Measurements from ENCODE around the gene GP5.

GP5 gene

GRCh38 chr3:194374935-194375334, 24.1 kb downstream of the GP5 start:
- no peak for DNase-seq

- no peak for DNase-seq
Observed at GRCh38 chr3:194373899-194374298, 25.2 kb downstream of the GP5 start.

- no peak for DNase-seq
Observed at GRCh38 chr3:194373028-194373427, 26.0 kb downstream of the GP5 start.

- no peak for DNase-seq
Observed at GRCh38 chr3:194370753-194371152, 28.3 kb downstream of the GP5 start.

GRCh38 chr3:194369522-194370279, 29.4 kb downstream of the GP5 start, which contains the start of gene LRRC15:
TSS of gene LRRC15 (minus strand) at chr3:194369743. CDS start at chr3:194361043, 8,700 bp downstream.
- no peak for DNase-seq

GRCh38 chr3:194368918-194369317, 30.1 kb downstream of the GP5 start:
- no peak for DNase-seq

GRCh38 chr3:194367992-194368841, 30.8 kb downstream of the GP5 start:
- DNase-seq, result no peak

GRCh38 chr3:194365978-194366490, 33.0 kb downstream of the GP5 start:
- no peak for DNase-seq

GRCh38 chr3:194365526-194365925, 33.5 kb downstream of the GP5 start:
- DNase-seq, result no peak

- no peak for DNase-seq
Observed at GRCh38 chr3:194364652-194365434, 34.2 kb downstream of the GP5 start.

GRCh38 chr3:194364314-194364651, 34.8 kb downstream of the GP5 start:
- no peak for DNase-seq

GRCh38 chr3:194360568-194360967, 38.5 kb downstream of the GP5 start:
- DNase-seq, result no peak

- DNase-seq, result no peak
Observed at GRCh38 chr3:194357681-194358080, 41.4 kb downstream of the GP5 start.

GRCh38 chr3:194355379-194355778, 43.7 kb downstream of the GP5 start:
- no peak for DNase-seq

GRCh38 chr3:194354315-194354714, 44.8 kb downstream of the GP5 start:
- no peak for DNase-seq

GRCh38 chr3:194352667-194353246, 46.3 kb downstream of the GP5 start:
- DNase-seq, result no peak

- DNase-seq, result no peak
Observed at GRCh38 chr3:194351952-194352536, 47.0 kb downstream of the GP5 start.

- no peak for DNase-seq
Observed at GRCh38 chr3:194351080-194351672, 47.9 kb downstream of the GP5 start, which contains the start of gene CPN2. TSS of gene CPN2 (minus strand) at chr3:194351328. CDS start at chr3:194342702, 8,626 bp downstream.

- no peak for DNase-seq
Observed at GRCh38 chr3:194350726-194351071, 48.4 kb downstream of the GP5 start.

GRCh38 chr3:194348354-194348753, 50.7 kb downstream of the GP5 start:
- DNase-seq, result no peak

GRCh38 chr3:194346621-194347020, 52.4 kb downstream of the GP5 start:
- no peak for DNase-seq

GRCh38 chr3:194346035-194346434, 53.0 kb downstream of the GP5 start:
- no peak for DNase-seq
